Mucosa of descending colon (tissue), 3 donors: ENCODE results near the gene MOB3C. TPM values are rescaled to one million over a fixed set of nuclear protein-coding genes. Genes with fewer than 3 reads are reported as not detected.

Experiments used
- ATAC-seq: fragments of 200-7000 bp; cut with Tn5 transposase; one replicate; pipeline ENCODE4 v1.9.1; 2020; ENCODE audit warnings: mild to moderate bottlenecking, moderate library complexity
- DNase-seq, 3 donors: peaks; one replicate each; pipeline ENCODE4 v3.0.0-alpha.2; 2020
- H3K36me3 ChIP-seq: fragments of 200-600 bp; one replicate; pipeline ENCODE4 v1.8.0; 2021; ENCODE audit warnings: low read depth, mild to moderate bottlenecking
- H3K4me1 ChIP-seq: fragments of 200-600 bp; one replicate; pipeline ENCODE4 v1.8.0; 2021; ENCODE audit warnings: low read depth, mild to moderate bottlenecking
- H3K4me3 ChIP-seq: fragments of 200-600 bp; one replicate; pipeline ENCODE4 v1.8.0; 2021; ENCODE audit warnings: mild to moderate bottlenecking
- H3K9me3 ChIP-seq: fragments of 200-600 bp; one replicate; pipeline ENCODE4 v1.8.0; 2021; ENCODE audit warnings: mild to moderate bottlenecking
- intact Hi-C, 2 donors: fragments of 100-400 bp; cut with DNase I in 1 of 2; cut with micrococcal nuclease in 1 of 2; formaldehyde crosslinking; loops; one replicate each; pipeline versions ENCODE4 v1.11.0 to v1.11.1; 2022; cut with DNase I, micrococcal nuclease
- total RNA-seq, 3 donors: library from RNA; stranded (reverse); fragmentation: NEBNext Ultra II Directional in 2 of 3; extraction: Animal tissue kit (Norgen Biotek cat#: 25700) in 2 of 3; gene quantifications; one replicate each; pipeline versions ENCODE4 v1.2.1 to v1.2.4, GENCODE V29; 2021 to 2023
- TF ChIP-seq, protein P1 (sequence below): fragments of 200-600 bp; IDR thresholded peaks from one replicate; pipeline ENCODE4 v1.8.0; 2022; ENCODE audit warnings: antibody characterized with exemption, mild to moderate bottlenecking
- donor health status: DM: no; HTN: no; CAD: no; lungs with moderate emphysema.
- donor health status: DM: no; HTN: no; CAD: no.
- donor health status: DM: no; HTN: yes; CAD: no.

The MOB3C gene
- total RNA-seq, 3 donors from 2014 or later, result 15.4 to 24.4 (median 17.4) TPM

DNA sequence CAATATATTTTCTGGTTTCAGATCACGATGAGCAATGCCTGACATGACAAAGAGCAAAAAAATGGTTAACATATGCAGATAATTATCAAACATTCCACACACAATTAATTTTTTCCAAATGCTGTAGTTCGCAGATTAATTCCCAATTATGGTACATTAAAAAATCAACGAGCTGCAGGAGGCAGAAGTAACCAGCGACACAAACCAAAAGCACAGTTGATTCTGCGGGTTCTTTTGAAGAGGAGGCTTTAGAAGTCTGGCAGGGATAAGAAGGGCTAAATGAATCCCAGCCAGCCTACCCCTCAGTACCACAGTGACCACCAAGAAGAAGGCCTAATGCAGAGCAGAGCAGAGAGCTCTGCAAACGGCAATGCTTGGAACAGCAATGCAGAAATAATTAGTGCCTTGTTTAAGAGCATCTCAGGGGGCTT lies 48.1 kb downstream of the MOB3C start:
- H3K4me3 ChIP-seq, result no peak overlapping the region
- TF ChIP-seq, protein P1, sequence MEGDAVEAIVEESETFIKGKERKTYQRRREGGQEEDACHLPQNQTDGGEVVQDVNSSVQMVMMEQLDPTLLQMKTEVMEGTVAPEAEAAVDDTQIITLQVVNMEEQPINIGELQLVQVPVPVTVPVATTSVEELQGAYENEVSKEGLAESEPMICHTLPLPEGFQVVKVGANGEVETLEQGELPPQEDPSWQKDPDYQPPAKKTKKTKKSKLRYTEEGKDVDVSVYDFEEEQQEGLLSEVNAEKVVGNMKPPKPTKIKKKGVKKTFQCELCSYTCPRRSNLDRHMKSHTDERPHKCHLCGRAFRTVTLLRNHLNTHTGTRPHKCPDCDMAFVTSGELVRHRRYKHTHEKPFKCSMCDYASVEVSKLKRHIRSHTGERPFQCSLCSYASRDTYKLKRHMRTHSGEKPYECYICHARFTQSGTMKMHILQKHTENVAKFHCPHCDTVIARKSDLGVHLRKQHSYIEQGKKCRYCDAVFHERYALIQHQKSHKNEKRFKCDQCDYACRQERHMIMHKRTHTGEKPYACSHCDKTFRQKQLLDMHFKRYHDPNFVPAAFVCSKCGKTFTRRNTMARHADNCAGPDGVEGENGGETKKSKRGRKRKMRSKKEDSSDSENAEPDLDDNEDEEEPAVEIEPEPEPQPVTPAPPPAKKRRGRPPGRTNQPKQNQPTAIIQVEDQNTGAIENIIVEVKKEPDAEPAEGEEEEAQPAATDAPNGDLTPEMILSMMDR, result no peak
- H3K4me1 ChIP-seq, result no peaks in the 10 kb centered on the region
- no peaks in the 10 kb centered on the region for H3K9me3 ChIP-seq
- ATAC-seq (no peak), DNase-seq (no peak)
- intact Hi-C loops, result no loop called here
- no peaks in the 10 kb centered on the region for H3K36me3 ChIP-seq

DNA sequence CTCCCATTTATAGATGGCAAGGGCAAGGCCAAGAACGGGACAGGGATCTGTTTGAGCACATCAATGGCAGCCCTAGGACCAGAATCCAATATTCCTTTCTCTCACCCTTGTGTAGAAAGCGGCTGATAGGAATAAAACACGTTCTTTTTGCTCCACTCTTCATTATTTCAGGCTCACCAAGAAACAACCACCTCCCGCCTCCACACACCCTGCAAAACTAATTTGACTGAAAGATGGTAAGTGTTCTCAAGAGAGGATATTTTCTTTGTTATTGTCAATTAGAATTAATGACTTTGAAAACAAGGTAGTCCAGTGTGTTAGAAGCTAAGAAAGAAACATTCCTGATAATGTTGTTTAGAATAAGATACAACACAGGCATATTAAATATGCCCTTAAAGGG lies 53.3 kb downstream of the MOB3C start:
- intact Hi-C loops, result no loop called here
- ATAC-seq, result no peak
- Histone ChIP-seq H3K9me3 (no peaks in the 10 kb centered on the region), H3K4me1 (no peaks in the 10 kb centered on the region), H3K4me3 (no peak overlapping the region), H3K36me3 (peaks cover 3% of the 10 kb centered on the region)
- no peak for DNase-seq
- TF ChIP-seq, protein P1, result no peak

DNA sequence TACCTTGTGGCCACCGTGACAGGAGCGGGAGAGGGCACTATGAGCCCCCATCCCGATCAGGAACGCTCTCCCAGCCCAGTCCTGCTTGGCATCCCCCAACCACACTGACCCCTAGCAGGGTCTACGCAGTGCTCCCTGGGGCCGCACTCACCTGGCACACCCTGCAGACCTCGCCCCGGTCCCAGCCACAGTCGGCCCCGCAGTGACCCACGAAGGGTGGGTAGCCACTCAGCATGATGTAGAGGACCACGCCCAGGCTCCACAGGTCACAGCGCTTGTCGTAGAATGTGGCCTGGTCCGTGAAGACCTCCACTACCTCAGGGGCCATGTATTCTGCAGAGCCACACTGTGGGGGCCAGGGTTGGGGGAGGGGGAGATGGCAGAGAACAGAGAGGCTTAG lies 54.1 kb downstream of the MOB3C start:
- DNase-seq (no peak), ATAC-seq (no peak)
- Histone ChIP-seq H3K4me1 (no peaks in the 10 kb centered on the region), H3K4me3 (no peak overlapping the region), H3K36me3 (peaks cover 3% of the 10 kb centered on the region), H3K9me3 (no peaks in the 10 kb centered on the region)
- intact Hi-C loops, result no loop called here
- TF ChIP-seq, protein P1, result no peak

DNA sequence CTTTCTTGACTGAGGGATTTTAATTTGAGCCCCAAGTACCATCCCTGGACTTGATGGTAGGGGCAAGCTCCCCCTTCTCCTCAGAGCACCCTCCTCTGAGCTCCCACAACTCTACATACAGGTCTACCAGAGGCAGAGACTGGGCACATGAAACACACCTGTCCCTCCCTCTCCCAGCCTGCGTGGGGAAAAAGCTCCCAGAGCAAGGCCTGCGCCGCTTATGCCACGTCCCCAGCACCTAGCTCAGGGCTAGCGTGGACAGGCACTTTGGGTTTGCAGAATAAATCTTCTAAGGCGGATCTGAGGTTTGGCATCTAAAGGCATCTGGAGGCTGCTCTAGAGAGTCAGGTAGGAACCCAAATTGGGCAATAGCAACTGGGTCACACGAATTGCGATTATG lies 57.6 kb downstream of the MOB3C start:
- no peak for ATAC-seq
- Histone ChIP-seq H3K9me3 (no peaks in the 10 kb centered on the region), H3K4me3 (no peak overlapping the region), H3K4me1 (no peaks in the 10 kb centered on the region), H3K36me3 (peaks cover 3% of the 10 kb centered on the region)
- TF ChIP-seq, protein P1, result no peak
- intact Hi-C loops, result no loop called here
- no peak for DNase-seq

DNA sequence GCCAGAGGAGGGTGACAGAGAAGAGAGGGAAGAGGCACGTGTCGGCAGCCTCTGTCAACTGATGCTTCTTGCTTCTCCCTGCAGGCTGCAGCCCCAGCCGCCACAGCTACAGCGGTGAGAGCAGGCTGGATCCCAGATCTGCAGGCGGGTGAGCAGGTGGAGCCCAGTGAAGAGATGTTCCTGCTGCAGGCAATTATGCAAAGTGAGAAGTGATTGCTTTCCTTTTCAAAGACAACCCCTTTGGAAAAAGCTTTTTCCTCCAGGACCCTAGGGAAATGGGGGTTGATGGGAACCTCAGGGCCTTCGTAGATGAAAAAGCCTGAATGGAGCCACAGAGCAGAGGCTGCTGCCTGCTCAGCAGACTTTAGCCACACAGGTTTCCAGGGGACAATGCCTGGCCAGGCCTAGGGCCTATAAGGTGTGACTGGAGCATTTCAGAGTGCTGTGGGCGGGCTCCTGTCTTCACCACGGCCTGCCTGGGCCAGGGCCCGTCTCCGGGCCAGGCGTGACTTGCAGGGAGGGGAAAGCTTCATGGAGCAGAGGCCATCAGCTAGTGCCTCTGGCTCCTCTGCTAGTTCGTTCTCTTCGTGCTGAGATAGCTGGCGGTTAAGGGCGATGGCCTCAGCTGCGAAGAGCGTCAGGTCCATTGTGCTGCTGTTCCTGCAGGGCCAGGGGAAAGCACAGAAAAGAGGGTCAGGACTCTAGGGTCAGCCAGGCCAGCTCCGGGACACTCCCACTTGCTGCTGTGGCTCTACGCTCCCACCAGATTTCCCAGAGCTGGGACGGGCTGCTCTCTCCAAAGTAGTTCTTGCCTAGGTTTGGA lies 58.3 kb downstream of the MOB3C start:
- TF ChIP-seq, protein P1, result no peak
- Histone ChIP-seq H3K4me1 (no peaks in the 10 kb centered on the region), H3K9me3 (no peaks in the 10 kb centered on the region), H3K36me3 (peaks cover 3% of the 10 kb centered on the region), H3K4me3 (no peak overlapping the region)
- DNase-seq (no peak), ATAC-seq (no peak)
- intact Hi-C loops, result no loop called here

Other genes with a start within 250 kb of the MOB3C start
- gene FAAH, start 222.5 kb downstream of the MOB3C start, total RNA-seq, result 100 to 1,000 TPM in 1 of 3 donors, 10 to 100 TPM in 2; 51.7 to 130 (median 60.2) TPM
- not detected for gene DMBX1, start 127.0 kb downstream of the MOB3C start, total RNA-seq
- not detected for gene KNCN, start 65.2 kb downstream of the MOB3C start, total RNA-seq
- 10 to 100 TPM; 51.5 to 65.7 (median 59.3) TPM for gene MKNK1, start 12.5 kb downstream of the MOB3C start, total RNA-seq
- 10 to 100 TPM; 49.7 to 54.9 (median 52.6) TPM for gene ATPAF1, start 51.6 kb upstream of the MOB3C start, total RNA-seq
- gene TEX38, start 55.0 kb upstream of the MOB3C start, total RNA-seq, result not detected
- gene EFCAB14, start 102.3 kb upstream of the MOB3C start, total RNA-seq, result 100 to 1,000 TPM; 115 to 137 (median 122) TPM
- 10 to 100 TPM in 1 of 3 donors, 1 to 10 TPM in 1, under 1 TPM in 1; 0.98 to 11.0 (median 5.5) TPM for gene CYP4B1, start 182.2 kb upstream of the MOB3C start, total RNA-seq